GM18868 (cell line): ENCODE measurements around the gene NLRP3.
"Not testable (repeated sequence)": the region's sequence is repeated elsewhere in the genome, so short reads cannot be mapped to it uniquely, and the experiment has no call there.

ENCODE experiments used
- ATAC-seq: cut with Tn5 transposase; IDR thresholded peaks from one replicate; pipeline ENCODE4 v1.9.1; 2021; ENCODE audit warnings: mild to moderate bottlenecking, moderate library complexity; ENCODE audit not compliant: unreplicated experiment

Gene NLRP3

GRCh38 chr1:247390116-247390791, 25.7 kb upstream of the NLRP3 start:
- ATAC-seq = peak; percentile 98

- no peak for ATAC-seq
Observed at GRCh38 chr1:247390996-247391395, 25.0 kb upstream of the NLRP3 start.

GRCh38 chr1:247392088-247392487, 23.9 kb upstream of the NLRP3 start:
- ATAC-seq = no peak

GRCh38 chr1:247395075-247395474, 20.9 kb upstream of the NLRP3 start:
- ATAC-seq = not testable (repeated sequence)

- no peak for ATAC-seq
Observed at GRCh38 chr1:247400685-247401084, 15.3 kb upstream of the NLRP3 start.

- peak; percentile 59 for ATAC-seq
Observed at GRCh38 chr1:247401310-247402119, 14.5 kb upstream of the NLRP3 start.

GRCh38 chr1:247402120-247402675, 13.8 kb upstream of the NLRP3 start:
- ATAC-seq = no peak

- ATAC-seq = no peak
Observed at GRCh38 chr1:247406014-247406656, 9.8 kb upstream of the NLRP3 start.

- peak; percentile 71 for ATAC-seq
Observed at GRCh38 chr1:247407180-247407616, 8.8 kb upstream of the NLRP3 start.

- ATAC-seq = no peak
Observed at GRCh38 chr1:247408100-247408499, 7.9 kb upstream of the NLRP3 start.

GRCh38 chr1:247409869-247410544, 6.0 kb upstream of the NLRP3 start:
- peak; percentile 83 for ATAC-seq

- ATAC-seq = no peak
Observed at GRCh38 chr1:247411621-247412327, 4.2 kb upstream of the NLRP3 start.

GRCh38 chr1:247417831-247418230, 1.9 kb downstream of the NLRP3 start:
- no peak for ATAC-seq

- no peak for ATAC-seq
Observed at GRCh38 chr1:247419336-247419735, 3.4 kb downstream of the NLRP3 start.

GRCh38 chr1:247421074-247421473, 5.1 kb downstream of the NLRP3 start:
- ATAC-seq = no peak

- ATAC-seq = no peak
Observed at GRCh38 chr1:247429496-247429895, 13.5 kb downstream of the NLRP3 start.

GRCh38 chr1:247430434-247430833, 14.5 kb downstream of the NLRP3 start:
- peak; percentile 53 for ATAC-seq

- ATAC-seq = no peak
Observed at GRCh38 chr1:247431643-247432042, 15.7 kb downstream of the NLRP3 start.

GRCh38 chr1:247434005-247434404, 18.0 kb downstream of the NLRP3 start:
- no peak for ATAC-seq

GRCh38 chr1:247435030-247435758, 19.2 kb downstream of the NLRP3 start:
- ATAC-seq = peak; percentile 30
